Mesothelial cell of epicardium (in vitro differentiated cells): ENCODE data around the gene AOC1. TPM values are rescaled to one million over a fixed set of nuclear protein-coding genes. Genes with fewer than 3 reads are reported as not detected.

Experiments used
- DNase-seq, 2 experiments: peaks; one replicate each; pipeline ENCODE4 v3.0.0; 2021; ENCODE audit warnings: low spot score in 2 of 2; ENCODE audit not compliant: unreplicated experiment in 2 of 2
- H3K27ac Mint-ChIP-seq: 2 replicates; pipeline ENCODE4 v1.8.0; 2021; ENCODE audit warnings: mixed read lengths
- H3K27me3 Mint-ChIP-seq: 2 replicates; pipeline ENCODE4 v1.8.0; 2021; ENCODE audit warnings: low read depth, mixed read lengths
- H3K36me3 Mint-ChIP-seq: 2 replicates; pipeline ENCODE4 v1.8.0; 2021; ENCODE audit warnings: mixed read lengths
- H3K4me1 Mint-ChIP-seq: 2 replicates; pipeline ENCODE4 v1.8.0; 2021; ENCODE audit warnings: mixed read lengths
- H3K4me3 Mint-ChIP-seq: 2 replicates; pipeline ENCODE4 v1.8.0; 2021; ENCODE audit warnings: mild to moderate bottlenecking, moderate library complexity, mixed read lengths
- H3K9me3 Mint-ChIP-seq: 2 replicates; pipeline ENCODE4 v1.8.0; 2021; ENCODE audit warnings: mixed read lengths
- CTCF ChIP-seq: fragments of 200-600 bp; sonication (generic); IDR thresholded peaks from one replicate; pipeline ENCODE4 v1.5.0; 2021; ENCODE audit warnings: antibody characterized with exemption; ENCODE audit not compliant: unreplicated experiment
- total RNA-seq: library from RNA; stranded (reverse); gene quantifications from 3 replicates; pipeline ENCODE4 v1.2.1, GENCODE V29; 2021

AOC1 gene
- total RNA-seq, 1 donor from 2014 or later = not detected

GRCh38 chr7:150829426-150829825, 22.9 kb upstream of the AOC1 start:
- Mint-ChIP-seq H3K4me3 (no peak overlapping the region), H3K27me3 (peaks cover 26% of the 10 kb centered on the region), H3K9me3 (peaks cover 10% of the 10 kb centered on the region), H3K27ac (no peak overlapping the region), H3K4me1 (no peaks in the 10 kb centered on the region), H3K36me3 (no peaks in the 10 kb centered on the region)
- TF ChIP-seq CTCF = no peak
- no peak for DNase-seq

GRCh38 chr7:150830937-150831336, 21.4 kb upstream of the AOC1 start:
- Mint-ChIP-seq H3K27me3 (peaks cover 28% of the 10 kb centered on the region), H3K4me3 (no peak overlapping the region), H3K36me3 (no peaks in the 10 kb centered on the region), H3K9me3 (peaks cover 10% of the 10 kb centered on the region), H3K27ac (no peak overlapping the region), H3K4me1 (no peaks in the 10 kb centered on the region)
- DNase-seq = no peak
- TF ChIP-seq CTCF = no peak

- Mint-ChIP-seq H3K4me1 (no peaks in the 10 kb centered on the region), H3K4me3 (no peak overlapping the region), H3K27me3 (peaks cover 23% of the 10 kb centered on the region), H3K27ac (no peak overlapping the region), H3K36me3 (no peaks in the 10 kb centered on the region), H3K9me3 (peaks cover 10% of the 10 kb centered on the region)
- DNase-seq = no peak
- TF ChIP-seq CTCF = no peak
Measured at GRCh38 chr7:150831851-150832250, 20.5 kb upstream of the AOC1 start.

GRCh38 chr7:150835019-150835418, 17.3 kb upstream of the AOC1 start:
- Mint-ChIP-seq H3K27me3 (peaks cover 12% of the 10 kb centered on the region), H3K36me3 (no peaks in the 10 kb centered on the region), H3K4me1 (no peaks in the 10 kb centered on the region), H3K4me3 (no peak overlapping the region), H3K27ac (no peak overlapping the region), H3K9me3 (peaks cover 10% of the 10 kb centered on the region)
- TF ChIP-seq CTCF = no peak
- no peak for DNase-seq

GRCh38 chr7:150835702-150836280, 16.5 kb upstream of the AOC1 start:
- Mint-ChIP-seq H3K4me3 (no peak overlapping the region), H3K4me1 (no peaks in the 10 kb centered on the region), H3K9me3 (peaks cover 10% of the 10 kb centered on the region), H3K27me3 (peaks cover 17% of the 10 kb centered on the region), H3K27ac (no peak overlapping the region), H3K36me3 (no peaks in the 10 kb centered on the region)
- no peak for TF ChIP-seq CTCF
- no peak for DNase-seq
